HL-60 (cell line): ENCODE data around the gene ZNF503.

Experiments
- DNase-seq, 2 experiments: peaks; one replicate each; pipeline ENCODE4 v3.0.0-alpha.2; 2010 to 2020; ENCODE audit warnings: low read depth in 1 of 2, low spot score in 1 of 2
- H3K27ac ChIP-seq: fragments of 250-450 bp; sonication (Bioruptor Pico); replicated peaks from 2 replicates; pipeline ENCODE4 v1.5.1; 2020; ENCODE audit warnings: mild to moderate bottlenecking, moderate library complexity
- H3K27me3 ChIP-seq: fragments of 250-450 bp; sonication (Bioruptor Pico); 2 replicates; pipeline ENCODE4 v1.5.1; 2021; ENCODE audit warnings: mild to moderate bottlenecking, moderate library complexity; ENCODE audit not compliant: insufficient read depth, poor library complexity, severe bottlenecking
- H3K4me3 ChIP-seq: replicated peaks from 2 replicates; pipeline ENCODE4 v1.5.1; 2011; ENCODE audit warnings: mild to moderate bottlenecking, control low read depth, low read length; ENCODE audit not compliant: insufficient read depth
- CTCF ChIP-seq: IDR thresholded peaks from one replicate; pipeline ENCODE4 v1.5.1; 2011; ENCODE audit warnings: low read length, control low read depth, inconsistent platforms; ENCODE audit not compliant: insufficient read depth
- GABPA ChIP-seq: IDR thresholded peaks from 2 replicates; pipeline ENCODE4 v1.6.1; 2012; ENCODE audit warnings: low read depth
- POLR2AphosphoS5 ChIP-seq: IDR thresholded peaks from 2 replicates; pipeline ENCODE4 v1.6.1; 2012; ENCODE audit warnings: low read depth
- REST ChIP-seq: IDR thresholded peaks from 2 replicates; pipeline ENCODE4 v1.6.1; 2012; ENCODE audit warnings: low read depth; ENCODE audit not compliant: insufficient replicate concordance
- SPI1 ChIP-seq: IDR thresholded peaks from 2 replicates; pipeline ENCODE4 v1.6.1; 2012; ENCODE audit warnings: low read depth, mild to moderate bottlenecking, borderline replicate concordance

ZNF503 gene

GRCh38 chr10:75402486-75403143 is 1.1 kb upstream of the ZNF503 start:
- no peaks in the 10 kb centered on the region for H3K27me3 ChIP-seq
- DNase-seq: peak in 1 of 2 experiments; percentile 39
- peak overlapping the region; percentile 69 for H3K4me3 ChIP-seq
- TF ChIP-seq CTCF: no peak
- TF ChIP-seq POLR2AphosphoS5: peak; percentile 18; the same call in 1 of the 2 replicates
- TF ChIP-seq REST: no peak
- no peak for TF ChIP-seq SPI1
- no peak for TF ChIP-seq GABPA
- peak overlapping the region; percentile 63 for H3K27ac ChIP-seq

DNA sequence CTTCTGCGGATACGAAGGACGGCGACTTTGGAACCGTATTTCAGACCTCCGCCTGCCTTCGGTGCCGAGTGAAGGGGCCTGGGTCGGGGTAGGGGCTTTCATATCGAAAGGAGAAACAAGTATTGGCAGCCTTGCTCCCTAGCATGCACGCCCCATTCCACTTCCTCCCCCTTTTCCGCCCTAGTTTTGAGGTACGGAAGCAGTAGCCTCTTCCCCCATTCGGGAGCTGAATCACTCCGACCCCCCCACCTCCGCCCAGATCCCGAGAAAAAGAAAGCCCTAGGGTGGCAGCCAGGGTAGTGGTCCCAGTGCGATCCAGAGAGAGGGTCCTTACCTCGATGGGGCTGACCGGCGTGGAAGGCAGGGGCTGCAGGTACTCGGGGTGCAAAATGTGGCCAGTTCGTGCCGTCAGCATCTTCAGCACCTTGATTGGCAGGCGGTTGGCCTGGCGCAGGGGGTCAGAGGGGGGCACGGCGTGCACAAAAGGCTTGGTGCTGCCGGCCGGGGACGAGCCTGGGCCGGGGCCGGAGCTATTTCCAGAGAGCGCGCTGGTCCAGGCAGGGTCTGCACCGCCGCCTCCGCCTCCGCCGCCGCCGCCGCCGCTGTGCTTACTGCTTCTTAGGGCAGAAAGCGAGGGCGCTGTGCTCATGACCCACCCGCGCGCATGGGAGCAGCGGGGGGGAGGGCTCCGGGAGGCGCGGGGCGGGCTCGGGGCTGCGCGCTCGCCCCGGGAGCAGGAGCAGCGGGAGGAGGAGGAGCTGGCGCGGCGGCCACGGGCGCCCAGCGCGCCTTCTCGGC is 594 bp downstream of the ZNF503 start:
- DNase-seq: peak in 1 of 2 experiments; percentile 61
- Histone ChIP-seq H3K27ac (peak overlapping the region; percentile 88), H3K27me3 (peaks cover 2% of the 10 kb centered on the region), H3K4me3 (peak overlapping the region; percentile 69)
- no peak for TF ChIP-seq POLR2AphosphoS5
- peak; percentile 75 for TF ChIP-seq SPI1

GRCh38 chr10:75400163-75400770 is 1.3 kb downstream of the ZNF503 start:
- Histone ChIP-seq H3K4me3 (peak overlapping the region; percentile 69), H3K27me3 (peaks cover 2% of the 10 kb centered on the region), H3K27ac (peak overlapping the region; percentile 88)
- no peak for DNase-seq
- no peak for TF ChIP-seq POLR2AphosphoS5
- TF ChIP-seq CTCF: no peak
- TF ChIP-seq SPI1: no peak
- no peak for TF ChIP-seq GABPA
- TF ChIP-seq REST: no peak

DNA sequence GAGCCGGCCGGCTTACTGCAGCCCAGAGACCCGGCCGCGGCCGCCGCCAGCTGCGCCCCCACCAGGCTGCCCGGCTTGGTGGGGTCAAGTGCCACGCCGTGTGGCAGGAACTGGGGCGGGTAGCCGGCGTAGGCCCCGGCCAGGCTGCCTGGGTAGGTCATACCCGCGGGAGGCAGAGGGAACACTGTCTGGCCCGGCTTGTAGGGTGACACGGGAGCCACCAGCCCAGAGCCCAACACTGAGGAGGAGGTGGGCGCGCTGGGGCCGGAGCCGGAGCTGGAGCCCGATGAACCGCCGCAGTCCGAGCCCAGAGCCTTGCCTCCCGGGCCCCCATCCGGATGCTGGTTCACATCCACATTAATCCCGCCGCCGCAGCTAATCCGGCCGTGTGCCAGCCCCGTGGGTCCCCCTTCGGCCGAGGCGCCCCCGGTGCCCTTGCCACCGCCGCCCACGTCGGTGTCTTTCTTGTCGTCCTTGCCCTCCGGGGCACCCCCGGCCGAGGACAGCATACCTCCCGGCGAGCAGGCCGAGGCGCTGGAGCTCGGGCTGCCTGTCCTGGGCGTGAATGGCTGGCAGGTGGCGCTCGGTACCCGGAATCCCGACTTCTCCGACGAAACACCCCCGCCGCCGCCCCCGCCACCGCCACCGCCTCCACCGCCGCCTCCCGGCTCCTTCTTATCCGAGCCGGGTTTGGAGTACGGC is 2.0 kb downstream of the ZNF503 start:
- DNase-seq: peak in 1 of 2 experiments; percentile 80
- no peak for TF ChIP-seq POLR2AphosphoS5
- TF ChIP-seq CTCF: peak; percentile 19
- TF ChIP-seq REST: no peak
- no peak for TF ChIP-seq SPI1
- no peak for TF ChIP-seq GABPA
- H3K4me3 ChIP-seq: peak overlapping the region; percentile 69
- H3K27me3 ChIP-seq: peaks cover 2% of the 10 kb centered on the region
- no peak overlapping the region for H3K27ac ChIP-seq
